BE2C (cell line): ENCODE data around the gene UROC1.
A peak's percentile ranks its signal among the peaks of the same experiment; 100 is the strongest.

Experiments
- DNase-seq: peaks from one replicate; pipeline ENCODE4 v3.0.0-alpha.2; 2020
- H3K27me3 ChIP-seq: fragments of 250-450 bp; sonication (Bioruptor Pico); 2 replicates; pipeline ENCODE4 v1.5.1; 2020; ENCODE audit warnings: mild to moderate bottlenecking
- H3K36me3 ChIP-seq: fragments of 250-450 bp; sonication (Bioruptor Pico); 2 replicates; pipeline ENCODE4 v1.5.1; 2020; ENCODE audit warnings: mild to moderate bottlenecking
- H3K4me1 ChIP-seq: fragments of 250-450 bp; sonication (Bioruptor Pico); 2 replicates; pipeline ENCODE4 v1.5.1; 2020
- H3K4me3 ChIP-seq: 2 replicates; pipeline ENCODE4 v1.5.1; 2011; ENCODE audit warnings: low read depth, low read length
- H3K9me3 ChIP-seq: fragments of 250-450 bp; sonication (Bioruptor Pico); 2 replicates; pipeline ENCODE4 v1.5.1; 2020
- CTCF ChIP-seq: IDR thresholded peaks from 2 replicates; pipeline ENCODE4 v1.5.1; 2012; ENCODE audit warnings: mild to moderate bottlenecking, low read depth, low read length

The UROC1 gene

GRCh38 chr3:126487151-126487771, 30.3 kb downstream of the UROC1 start:
- peak; percentile 43 for TF ChIP-seq CTCF
- Histone ChIP-seq H3K4me3 (no peak overlapping the region), H3K36me3 (no peaks in the 10 kb centered on the region), H3K9me3 (no peaks in the 10 kb centered on the region), H3K4me1 (no peaks in the 10 kb centered on the region), H3K27me3 (no peaks in the 10 kb centered on the region)
- DNase-seq, result no peak

- Histone ChIP-seq H3K4me1 (peaks cover 6% of the 10 kb centered on the region; the same call in 1 of the 2 replicates), H3K4me3 (no peak overlapping the region), H3K36me3 (no peaks in the 10 kb centered on the region), H3K9me3 (no peaks in the 10 kb centered on the region), H3K27me3 (no peaks in the 10 kb centered on the region)
- DNase-seq, result no peak
- no peak for TF ChIP-seq CTCF
These were observed 31.2 kb downstream of the UROC1 start for GRCh38 chr3:126486360-126486847.

- Histone ChIP-seq H3K9me3 (no peaks in the 10 kb centered on the region), H3K36me3 (no peaks in the 10 kb centered on the region), H3K27me3 (no peaks in the 10 kb centered on the region), H3K4me1 (peaks cover 6% of the 10 kb centered on the region; the same call in 1 of the 2 replicates), H3K4me3 (no peak overlapping the region)
- no peak for DNase-seq
- TF ChIP-seq CTCF, result no peak
These were observed 31.6 kb downstream of the UROC1 start for GRCh38 chr3:126485956-126486355.

- peaks cover 6% of the 10 kb centered on the region; the same call in 1 of the 2 replicates for H3K4me1 ChIP-seq
- H3K36me3 ChIP-seq, result no peaks in the 10 kb centered on the region
- no peaks in the 10 kb centered on the region for H3K27me3 ChIP-seq
- H3K9me3 ChIP-seq, result no peaks in the 10 kb centered on the region
- TF ChIP-seq CTCF, result no peak
- no peak for DNase-seq
- H3K4me3 ChIP-seq, result no peak overlapping the region
These were observed 32.2 kb downstream of the UROC1 start for GRCh38 chr3:126485176-126485897.

GRCh38 chr3:126484662-126485061, 32.9 kb downstream of the UROC1 start:
- no peak overlapping the region for H3K4me3 ChIP-seq
- no peaks in the 10 kb centered on the region for H3K9me3 ChIP-seq
- H3K36me3 ChIP-seq, result no peaks in the 10 kb centered on the region
- H3K4me1 ChIP-seq, result peaks cover 6% of the 10 kb centered on the region; the same call in 1 of the 2 replicates
- no peak for TF ChIP-seq CTCF
- no peak for DNase-seq
- no peaks in the 10 kb centered on the region for H3K27me3 ChIP-seq

GRCh38 chr3:126484148-126484547, 33.4 kb downstream of the UROC1 start:
- DNase-seq, result no peak
- Histone ChIP-seq H3K9me3 (no peaks in the 10 kb centered on the region), H3K4me3 (no peak overlapping the region), H3K4me1 (peaks cover 6% of the 10 kb centered on the region; the same call in 1 of the 2 replicates), H3K36me3 (no peaks in the 10 kb centered on the region), H3K27me3 (no peaks in the 10 kb centered on the region)
- TF ChIP-seq CTCF, result no peak
